GM18499 (cell line): ENCODE results near the gene MOV10L1.
A peak's percentile ranks its signal among the peaks of the same experiment; 100 is the strongest.
"Not testable (repeated sequence)": the region's sequence is repeated elsewhere in the genome, so short reads cannot be mapped to it uniquely, and the experiment has no call there.

ENCODE experiments used
- ATAC-seq: cut with Tn5 transposase; IDR thresholded peaks from one replicate; pipeline ENCODE4 v1.9.1; 2021; ENCODE audit warnings: moderate number of reproducible peaks; ENCODE audit not compliant: insufficient read depth, unreplicated experiment

MOV10L1 gene

GRCh38 chr22:50129121-50129736 lies 39.4 kb downstream of the MOV10L1 start:
- ATAC-seq: no peak

GRCh38 chr22:50131894-50132293 lies 42.1 kb downstream of the MOV10L1 start:
- ATAC-seq: no peak

- no peak for ATAC-seq
These were observed 44.7 kb downstream of the MOV10L1 start for GRCh38 chr22:50134481-50134880.

GRCh38 chr22:50136581-50137015 lies 46.8 kb downstream of the MOV10L1 start:
- no peak for ATAC-seq

GRCh38 chr22:50137277-50137676 lies 47.5 kb downstream of the MOV10L1 start:
- ATAC-seq: not testable (repeated sequence)

GRCh38 chr22:50138041-50138440 lies 48.2 kb downstream of the MOV10L1 start:
- ATAC-seq: no peak

- no peak for ATAC-seq
These were observed 49.2 kb downstream of the MOV10L1 start for GRCh38 chr22:50138988-50139387.

GRCh38 chr22:50139843-50140415 lies 50.1 kb downstream of the MOV10L1 start:
- ATAC-seq: no peak

- no peak for ATAC-seq
These were observed 50.8 kb downstream of the MOV10L1 start for GRCh38 chr22:50140615-50141014.

GRCh38 chr22:50141462-50141861 lies 51.7 kb downstream of the MOV10L1 start:
- ATAC-seq: no peak

GRCh38 chr22:50141891-50142363 lies 52.1 kb downstream of the MOV10L1 start:
- ATAC-seq: no peak

GRCh38 chr22:50143096-50143495 lies 53.3 kb downstream of the MOV10L1 start:
- ATAC-seq: no peak

- ATAC-seq: no peak
These were observed 54.3 kb downstream of the MOV10L1 start for GRCh38 chr22:50144005-50144614.

GRCh38 chr22:50145721-50146438 lies 56.1 kb downstream of the MOV10L1 start:
- ATAC-seq: no peak

GRCh38 chr22:50146439-50147238 lies 56.8 kb downstream of the MOV10L1 start:
- no peak for ATAC-seq

GRCh38 chr22:50147258-50148165 lies 57.7 kb downstream of the MOV10L1 start:
- ATAC-seq: not testable (repeated sequence)

- no peak for ATAC-seq
These were observed 58.3 kb downstream of the MOV10L1 start for GRCh38 chr22:50148166-50148500.

- ATAC-seq: peak; percentile 52
These were observed 59.4 kb downstream of the MOV10L1 start for GRCh38 chr22:50148991-50149721.
